Measurements from ENCODE around the gene GLUL. TPM values are rescaled to one million over a fixed set of nuclear protein-coding genes. Genes with fewer than 3 reads are reported as not detected.

The GLUL gene
- total and polyA plus RNA-seq, 7 donors: 414 to 1,489 (median 757) TPM

DNA sequence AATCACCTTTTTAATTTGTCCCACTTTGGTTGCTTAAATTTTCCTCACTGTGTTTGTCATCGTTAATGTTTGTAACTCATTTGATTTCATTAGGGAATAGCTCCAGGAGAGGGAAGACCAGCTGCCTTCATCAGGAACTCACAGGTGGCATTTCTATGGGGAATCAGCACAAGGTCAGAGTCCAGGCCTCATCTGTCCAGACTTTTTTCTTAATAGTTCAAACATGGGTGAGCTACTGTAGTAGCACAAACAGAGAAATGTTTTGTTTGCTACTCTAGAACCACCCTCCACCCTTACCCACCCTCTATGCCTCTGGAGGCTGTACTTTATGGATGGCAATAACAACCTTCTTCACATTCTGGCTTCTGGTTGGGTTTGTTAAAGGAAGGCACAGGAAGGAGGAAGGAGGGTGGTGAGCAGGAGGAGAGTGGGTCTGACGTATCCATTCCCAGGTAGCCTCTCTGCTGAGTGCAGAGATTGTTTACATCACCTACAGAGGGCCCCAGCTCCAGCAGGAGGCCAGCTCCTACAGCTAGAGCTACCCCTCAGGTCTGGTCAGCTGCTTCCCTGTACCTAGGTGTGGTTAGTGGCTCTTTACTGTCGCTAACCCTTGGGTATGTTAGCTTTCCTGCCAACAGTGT, 17.0 kb upstream of the GLUL start:
- Histone ChIP-seq H3K27ac (no peak overlapping the region), H3K4me3 (no peak overlapping the region), H3K27me3 (peaks cover 0 to 18% (median 0%) of the 10 kb centered on the region in 3 donors), H3K9me3 (peaks cover 0 to 2% (median 0%) of the 10 kb centered on the region in 4 donors), H3K36me3 (no peaks in the 10 kb centered on the region), H3K4me1 (peaks cover 0 to 16% (median 13%) of the 10 kb centered on the region in 4 donors)
- TF ChIP-seq, protein P1, sequence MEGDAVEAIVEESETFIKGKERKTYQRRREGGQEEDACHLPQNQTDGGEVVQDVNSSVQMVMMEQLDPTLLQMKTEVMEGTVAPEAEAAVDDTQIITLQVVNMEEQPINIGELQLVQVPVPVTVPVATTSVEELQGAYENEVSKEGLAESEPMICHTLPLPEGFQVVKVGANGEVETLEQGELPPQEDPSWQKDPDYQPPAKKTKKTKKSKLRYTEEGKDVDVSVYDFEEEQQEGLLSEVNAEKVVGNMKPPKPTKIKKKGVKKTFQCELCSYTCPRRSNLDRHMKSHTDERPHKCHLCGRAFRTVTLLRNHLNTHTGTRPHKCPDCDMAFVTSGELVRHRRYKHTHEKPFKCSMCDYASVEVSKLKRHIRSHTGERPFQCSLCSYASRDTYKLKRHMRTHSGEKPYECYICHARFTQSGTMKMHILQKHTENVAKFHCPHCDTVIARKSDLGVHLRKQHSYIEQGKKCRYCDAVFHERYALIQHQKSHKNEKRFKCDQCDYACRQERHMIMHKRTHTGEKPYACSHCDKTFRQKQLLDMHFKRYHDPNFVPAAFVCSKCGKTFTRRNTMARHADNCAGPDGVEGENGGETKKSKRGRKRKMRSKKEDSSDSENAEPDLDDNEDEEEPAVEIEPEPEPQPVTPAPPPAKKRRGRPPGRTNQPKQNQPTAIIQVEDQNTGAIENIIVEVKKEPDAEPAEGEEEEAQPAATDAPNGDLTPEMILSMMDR (IDR thresholded peaks at IDR 0.05): no peak
- TF ChIP-seq POLR2A (IDR thresholded peaks at IDR 0.05) (no peak), POLR2AphosphoS5 (IDR thresholded peaks at IDR 0.05) (no peak), EP300 (IDR thresholded peaks at IDR 0.05) (no peak)
- intact Hi-C loops (cut with DNase I): no loop called here
- 17 to 57% methylated on average over 3 of the region's 3 CpGs for WGBS, 2 donors
- DNase-seq: no peak

DNA sequence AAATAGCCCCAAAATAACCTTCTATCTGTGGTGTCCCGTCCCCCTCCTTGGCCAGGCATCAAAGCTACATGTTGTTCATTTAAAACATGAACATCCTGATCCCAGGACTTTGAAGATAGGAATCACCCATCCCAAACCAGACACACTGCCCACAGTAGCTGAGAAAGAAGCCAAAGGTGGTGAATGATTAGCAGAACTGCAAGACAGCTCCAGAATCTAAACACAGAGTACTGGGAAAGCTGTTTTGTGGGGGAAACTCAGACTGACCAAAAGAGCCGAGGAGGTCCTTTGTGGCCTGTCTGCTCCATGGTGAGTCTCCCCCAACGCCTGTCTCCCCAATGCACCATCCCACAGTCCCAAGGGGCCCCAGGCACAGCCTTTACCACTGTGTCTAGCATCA, 16.1 kb upstream of the GLUL start:
- WGBS, 2 donors: 57 to 68% methylated on average over 3 of the region's 3 CpGs
- peaks cover 0 to 14% (median 12%) of the 10 kb centered on the region in 4 donors for H3K4me1 ChIP-seq
- no peak overlapping the region for H3K27ac ChIP-seq
- H3K9me3 ChIP-seq: peaks cover 0 to 2% (median 0%) of the 10 kb centered on the region in 4 donors
- intact Hi-C loops (cut with DNase I): no loop called here
- no peak for DNase-seq
- no peak for TF ChIP-seq POLR2A (IDR thresholded peaks at IDR 0.05)
- TF ChIP-seq, protein P1 (IDR thresholded peaks at IDR 0.05): no peak
- no peak for TF ChIP-seq EP300 (IDR thresholded peaks at IDR 0.05)
- no peak for TF ChIP-seq POLR2AphosphoS5 (IDR thresholded peaks at IDR 0.05)
- no peak overlapping the region for H3K4me3 ChIP-seq
- H3K27me3 ChIP-seq: peaks cover 0 to 18% (median 0%) of the 10 kb centered on the region in 3 donors
- H3K36me3 ChIP-seq: no peaks in the 10 kb centered on the region

DNA sequence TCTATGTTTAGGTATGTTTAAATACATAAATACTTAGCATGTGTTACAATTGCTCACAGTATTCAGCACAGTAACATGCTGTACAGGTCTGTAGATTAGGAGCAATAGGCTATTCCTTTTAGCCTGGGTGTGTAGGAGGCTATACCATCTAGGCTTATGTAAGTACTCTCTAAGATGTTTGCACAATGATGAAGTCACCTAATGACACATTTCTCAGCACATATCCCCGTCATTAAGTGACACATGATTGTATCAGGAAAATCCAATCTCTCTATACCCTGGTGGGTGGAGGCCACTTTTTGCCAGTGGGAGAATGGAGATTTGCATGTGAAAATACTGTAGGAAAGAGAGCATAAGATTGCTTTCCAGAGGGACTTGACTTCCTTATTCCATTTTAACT, 14.4 kb upstream of the GLUL start:
- no peak for DNase-seq
- no peak overlapping the region for H3K27ac ChIP-seq
- TF ChIP-seq, protein P1 (IDR thresholded peaks at IDR 0.05): no peak
- TF ChIP-seq POLR2A (IDR thresholded peaks at IDR 0.05): no peak
- TF ChIP-seq POLR2AphosphoS5 (IDR thresholded peaks at IDR 0.05): no peak
- no peak for TF ChIP-seq EP300 (IDR thresholded peaks at IDR 0.05)
- peaks cover 0 to 18% (median 0%) of the 10 kb centered on the region in 3 donors for H3K27me3 ChIP-seq
- H3K9me3 ChIP-seq: peaks cover 0 to 2% (median 0%) of the 10 kb centered on the region in 4 donors
- intact Hi-C loops (cut with DNase I): no loop called here
- H3K4me1 ChIP-seq: peaks cover 0 to 12% (median 11%) of the 10 kb centered on the region in 4 donors
- WGBS, 2 donors: 12 to 64% methylated on average over 1 of the region's 1 CpG
- H3K36me3 ChIP-seq: no peaks in the 10 kb centered on the region
- H3K4me3 ChIP-seq: no peak overlapping the region

DNA sequence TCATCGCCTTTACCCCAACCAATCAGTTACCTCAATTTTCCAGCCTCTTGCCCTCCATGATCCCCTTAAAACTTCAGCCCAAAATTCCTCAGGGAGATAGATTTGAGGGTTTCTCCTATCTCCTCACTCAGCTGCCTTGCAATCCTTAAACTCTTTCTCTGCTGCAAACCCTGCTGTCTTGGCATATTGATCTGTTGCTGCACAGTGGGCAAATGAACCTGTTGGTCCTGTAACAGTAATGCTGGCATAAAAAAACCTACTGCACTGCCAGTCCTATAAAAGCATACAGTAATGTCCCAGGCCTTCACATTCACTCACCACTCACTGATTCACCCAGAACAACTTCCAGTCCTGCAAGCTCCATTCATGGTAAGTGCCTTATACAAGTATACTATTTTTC, 14.0 kb upstream of the GLUL start:
- intact Hi-C loops (cut with DNase I): no loop called here
- H3K27me3 ChIP-seq: peaks cover 0 to 18% (median 0%) of the 10 kb centered on the region in 3 donors
- H3K9me3 ChIP-seq: peaks cover 0 to 2% (median 0%) of the 10 kb centered on the region in 4 donors
- 96 to 97% methylated on average over 1 of the region's 1 CpG for WGBS, 2 donors
- H3K36me3 ChIP-seq: no peaks in the 10 kb centered on the region
- H3K4me3 ChIP-seq: no peak overlapping the region
- no peak overlapping the region for H3K27ac ChIP-seq
- DNase-seq: no peak
- peaks cover 0 to 8% (median 7%) of the 10 kb centered on the region in 4 donors for H3K4me1 ChIP-seq
- TF ChIP-seq, protein P1 (IDR thresholded peaks at IDR 0.05): no peak
- TF ChIP-seq POLR2AphosphoS5 (IDR thresholded peaks at IDR 0.05): no peak
- no peak for TF ChIP-seq EP300 (IDR thresholded peaks at IDR 0.05)
- TF ChIP-seq POLR2A (IDR thresholded peaks at IDR 0.05): no peak

Measured in sigmoid colon (tissue), 7 donors.